NCI-H510A (cell line): ENCODE results near the gene TMEM239.
"Not testable (repeated sequence)": the region's sequence is repeated elsewhere in the genome, so short reads cannot be mapped to it uniquely, and the experiment has no call there.

Experiments used
- DNase-seq: peaks from one replicate; lab custom pipeline; 2025; lab: John Stamatoyannopoulos, UW

Gene TMEM239

GRCh38 chr20:2816030-2816582 lies at the start of gene TMEM239:
Gene TMEM239 (plus strand): TSS chr20:2816364. CDS start chr20:2816555, 191 bp downstream.
- DNase-seq = no peak

- no peak for DNase-seq
These were observed 48.2 kb upstream of the TMEM239 start for GRCh38 chr20:2767768-2768631.

- no peak for DNase-seq
These were observed 47.5 kb upstream of the TMEM239 start for GRCh38 chr20:2768632-2769015.

GRCh38 chr20:2770091-2770490 lies 46.1 kb upstream of the TMEM239 start:
- not testable (repeated sequence) for DNase-seq

GRCh38 chr20:2771631-2772080 lies 44.5 kb upstream of the TMEM239 start:
- DNase-seq = no peak

GRCh38 chr20:2773812-2774211 lies 42.4 kb upstream of the TMEM239 start:
- no peak for DNase-seq

GRCh38 chr20:2775139-2775538 lies 41.0 kb upstream of the TMEM239 start:
- DNase-seq = no peak

- no peak for DNase-seq
These were observed 37.4 kb upstream of the TMEM239 start for GRCh38 chr20:2778602-2779321.

- no peak for DNase-seq
These were observed 35.2 kb upstream of the TMEM239 start for GRCh38 chr20:2780948-2781347.

GRCh38 chr20:2783908-2784566 lies 32.1 kb upstream of the TMEM239 start:
- no peak for DNase-seq

- no peak for DNase-seq
These were observed 22.7 kb upstream of the TMEM239 start for GRCh38 chr20:2793471-2793870.

- no peak for DNase-seq
These were observed 21.9 kb upstream of the TMEM239 start for GRCh38 chr20:2794202-2794748.

GRCh38 chr20:2794866-2795447 lies 21.2 kb upstream of the TMEM239 start:
- DNase-seq = no peak

GRCh38 chr20:2795451-2795850 lies 20.7 kb upstream of the TMEM239 start:
- DNase-seq = no peak

GRCh38 chr20:2796011-2796660 lies 20.0 kb upstream of the TMEM239 start:
- no peak for DNase-seq

- DNase-seq = no peak
These were observed 18.8 kb upstream of the TMEM239 start for GRCh38 chr20:2797136-2797983.

- DNase-seq = no peak
These were observed 17.9 kb upstream of the TMEM239 start for GRCh38 chr20:2798095-2798805.

GRCh38 chr20:2798814-2799213 lies 17.4 kb upstream of the TMEM239 start:
- no peak for DNase-seq

GRCh38 chr20:2799271-2799670 lies 16.9 kb upstream of the TMEM239 start:
- no peak for DNase-seq
